ENCODE data around the gene BST2. TPM values are rescaled to one million over a fixed set of nuclear protein-coding genes. Genes with fewer than 3 reads are reported as not detected.

Gene BST2
- total and polyA plus RNA-seq, 2 of the 4 experiments (the other 2 are of a cell fraction) = 0.18 to 0.92 TPM

DNA sequence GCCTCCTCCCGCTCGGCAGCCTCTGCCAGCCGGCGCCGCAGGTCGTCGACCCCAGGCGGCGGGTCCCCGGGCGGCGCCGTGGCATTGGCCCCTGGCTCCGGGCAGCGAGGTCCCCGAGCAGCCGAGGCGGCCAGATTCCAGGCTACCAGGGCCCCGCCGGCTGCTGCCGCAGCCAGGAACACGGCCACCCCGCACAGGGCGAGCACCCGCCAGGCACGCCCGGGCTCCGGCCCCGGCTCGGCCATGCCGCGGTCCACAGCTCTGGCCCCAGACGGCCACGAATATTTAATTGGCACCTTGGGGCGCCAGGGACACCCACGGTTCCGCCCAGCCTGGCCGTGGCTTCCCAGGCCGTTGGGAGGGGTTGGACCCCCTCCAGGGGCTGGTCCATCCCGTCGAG is 11.5 kb downstream of the BST2 start, which contains the start of gene CCDC194:
CCDC194 (minus strand) TSS at position 283 of the 400 bp plus-strand sequence; CDS start at position 245, 38 bp downstream.
- Histone ChIP-seq H2AFZ (replicated peaks; ENCODE audit: low read length, poor library complexity) (peak within 1 kb of the TSS; percentile 89), H3K14ac (replicated peaks; ENCODE audit: low read depth, low read length) (no peak within 1 kb of the TSS)

More for the DNA sequence above, 11.5 kb downstream of the BST2 start, which contains the start of gene CCDC194:
- Histone ChIP-seq H3K4me1 (ENCODE audit: control insufficient read depth, insufficient read depth, low read length) (peaks cover 2% of the 10 kb centered on the region; the same call in 1 of the 2 replicates), H3K27ac (ENCODE audit: insufficient read depth, low read length) (no peak within 1 kb of the TSS), H4K20me1 (ENCODE audit: insufficient read depth, low read length) (no peaks in the 10 kb centered on the region), H3K4me2 (ENCODE audit: low read depth, low read length) (no peak within 1 kb of the TSS), H2BK120ac (ENCODE audit: low read depth, low read length) (no peak within 1 kb of the TSS), H3K23ac (ENCODE audit: low read depth, low read length) (no peak within 1 kb of the TSS), H3K4me3 (ENCODE audit: insufficient read depth, low read depth, low read length) (no peak within 1 kb of the TSS), H2BK20ac (ENCODE audit: low read depth, low read length) (no peak within 1 kb of the TSS), H4K5ac (ENCODE audit: low read depth, low read length) (no peak within 1 kb of the TSS), H3K4ac (ENCODE audit: low read depth, low read length) (0 out of 2 replicates have a peak within 1 kb of the TSS, but pooled peaks have one; percentile 35), H3K9me3 (ENCODE audit: control insufficient read depth, insufficient read depth, low read length) (peaks cover 7% of the 10 kb centered on the region; the same call in 1 of the 2 replicates), H2AK9ac (replicated peaks; ENCODE audit: low read depth, low read length, poor library complexity) (peak within 1 kb of the TSS; percentile 91), H3K79me1 (ENCODE audit: low read depth in 1 of 2, low read length in 2 of 2) (no peaks in the 10 kb centered on the region), H3K27me3 (ENCODE audit: control insufficient read depth, insufficient read depth, low read length) (peaks cover 3% of the 10 kb centered on the region), H4K8ac (ENCODE audit: low read depth in 2 of 2, low read length in 2 of 2) (peak within 1 kb of the TSS in 1 of 2 experiments; percentile 29; a peak in 2 of 4 replicates), H3K18ac (ENCODE audit: low read depth, low read length) (no peak within 1 kb of the TSS), H3K36me3 (ENCODE audit: control insufficient read depth, insufficient read depth, low read length) (no peaks in the 10 kb centered on the region), H2BK5ac (ENCODE audit: low read depth, low read length, poor library complexity, severe bottlenecking) (no peak within 1 kb of the TSS), H4K91ac (ENCODE audit: insufficient read depth, low read depth, low read length) (no peak within 1 kb of the TSS), H3K9ac (ENCODE audit: low read depth, low read length) (no peak within 1 kb of the TSS), H3K56ac (ENCODE audit: extremely low read depth, insufficient read depth, low read length) (no peak within 1 kb of the TSS), H3K9me1 (ENCODE audit: insufficient read depth, low read length) (no peaks in the 10 kb centered on the region), H2AK5ac (ENCODE audit: low read depth, low read length) (no peak within 1 kb of the TSS), H2BK15ac (ENCODE audit: low read depth, low read length) (no peak within 1 kb of the TSS)
- intact Hi-C loops (cut with micrococcal nuclease) = loop anchor here (2.0 to 10.0 kb wide), 2 partner anchors 161 to 181 kb away; partner anchors contain the start of gene COLGALT1
- CTCF ChIA-PET = no interaction called here
- DNase-seq = no peak
- dilution Hi-C loops (cut with HindIII; ENCODE audit: low sequenced_read_pairs, unreplicated experiment) = no loop called here
- BruUV-seq (replicated peaks) = no TSS peak
- POLR2A ChIA-PET (ENCODE audit: unreplicated experiment) = no interaction called here
- TF ChIP-seq CEBPB (IDR thresholded peaks at IDR 0.05; ENCODE audit: low read depth, low read length) = no peak
- TF ChIP-seq, protein P1, sequence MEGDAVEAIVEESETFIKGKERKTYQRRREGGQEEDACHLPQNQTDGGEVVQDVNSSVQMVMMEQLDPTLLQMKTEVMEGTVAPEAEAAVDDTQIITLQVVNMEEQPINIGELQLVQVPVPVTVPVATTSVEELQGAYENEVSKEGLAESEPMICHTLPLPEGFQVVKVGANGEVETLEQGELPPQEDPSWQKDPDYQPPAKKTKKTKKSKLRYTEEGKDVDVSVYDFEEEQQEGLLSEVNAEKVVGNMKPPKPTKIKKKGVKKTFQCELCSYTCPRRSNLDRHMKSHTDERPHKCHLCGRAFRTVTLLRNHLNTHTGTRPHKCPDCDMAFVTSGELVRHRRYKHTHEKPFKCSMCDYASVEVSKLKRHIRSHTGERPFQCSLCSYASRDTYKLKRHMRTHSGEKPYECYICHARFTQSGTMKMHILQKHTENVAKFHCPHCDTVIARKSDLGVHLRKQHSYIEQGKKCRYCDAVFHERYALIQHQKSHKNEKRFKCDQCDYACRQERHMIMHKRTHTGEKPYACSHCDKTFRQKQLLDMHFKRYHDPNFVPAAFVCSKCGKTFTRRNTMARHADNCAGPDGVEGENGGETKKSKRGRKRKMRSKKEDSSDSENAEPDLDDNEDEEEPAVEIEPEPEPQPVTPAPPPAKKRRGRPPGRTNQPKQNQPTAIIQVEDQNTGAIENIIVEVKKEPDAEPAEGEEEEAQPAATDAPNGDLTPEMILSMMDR (conservative IDR thresholded peaks at IDR 0.05; ENCODE audit: low read depth, low read length) = no peak
- TF ChIP-seq, protein P2, sequence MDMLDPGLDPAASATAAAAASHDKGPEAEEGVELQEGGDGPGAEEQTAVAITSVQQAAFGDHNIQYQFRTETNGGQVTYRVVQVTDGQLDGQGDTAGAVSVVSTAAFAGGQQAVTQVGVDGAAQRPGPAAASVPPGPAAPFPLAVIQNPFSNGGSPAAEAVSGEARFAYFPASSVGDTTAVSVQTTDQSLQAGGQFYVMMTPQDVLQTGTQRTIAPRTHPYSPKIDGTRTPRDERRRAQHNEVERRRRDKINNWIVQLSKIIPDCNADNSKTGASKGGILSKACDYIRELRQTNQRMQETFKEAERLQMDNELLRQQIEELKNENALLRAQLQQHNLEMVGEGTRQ (IDR thresholded peaks at IDR 0.05; ENCODE audit: low read depth, low read length) = no peak
- TF ChIP-seq, protein P3, sequence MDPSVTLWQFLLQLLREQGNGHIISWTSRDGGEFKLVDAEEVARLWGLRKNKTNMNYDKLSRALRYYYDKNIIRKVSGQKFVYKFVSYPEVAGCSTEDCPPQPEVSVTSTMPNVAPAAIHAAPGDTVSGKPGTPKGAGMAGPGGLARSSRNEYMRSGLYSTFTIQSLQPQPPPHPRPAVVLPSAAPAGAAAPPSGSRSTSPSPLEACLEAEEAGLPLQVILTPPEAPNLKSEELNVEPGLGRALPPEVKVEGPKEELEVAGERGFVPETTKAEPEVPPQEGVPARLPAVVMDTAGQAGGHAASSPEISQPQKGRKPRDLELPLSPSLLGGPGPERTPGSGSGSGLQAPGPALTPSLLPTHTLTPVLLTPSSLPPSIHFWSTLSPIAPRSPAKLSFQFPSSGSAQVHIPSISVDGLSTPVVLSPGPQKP (IDR thresholded peaks at IDR 0.05; ENCODE audit: borderline replicate concordance, low read depth, low read length) = no peak
- TF ChIP-seq RFX5 (IDR thresholded peaks at IDR 0.05; ENCODE audit: low read depth, low read length) = no peak
- no peak for TF ChIP-seq MXI1 (IDR thresholded peaks at IDR 0.05; ENCODE audit: borderline replicate concordance, low read depth, low read length)
- no peak for TF ChIP-seq MAZ (IDR thresholded peaks at IDR 0.05; ENCODE audit: borderline replicate concordance, low read depth, low read length)
- TF ChIP-seq RCOR1 (IDR thresholded peaks at IDR 0.05; ENCODE audit: insufficient replicate concordance, low read length) = no peak
- TF ChIP-seq RAD21 (IDR thresholded peaks at IDR 0.05; ENCODE audit: low read length) = no peak
- TF ChIP-seq BHLHE40 (IDR thresholded peaks at IDR 0.05; ENCODE audit: low read depth, low read length) = no peak
- TF ChIP-seq POLR2A (IDR thresholded peaks at IDR 0.05; ENCODE audit: low read depth, low read length) = no peak
- TF ChIP-seq CHD1 (IDR thresholded peaks at IDR 0.05; ENCODE audit: low read depth, low read length) = no peak
- TF ChIP-seq MAFK (IDR thresholded peaks at IDR 0.05; ENCODE audit: low read depth, low read length) = no peak
- no peak for TF ChIP-seq NFE2L2 (IDR thresholded peaks at IDR 0.05; ENCODE audit: low read depth, low read length)
- TF ChIP-seq FOS (IDR thresholded peaks at IDR 0.05; ENCODE audit: low read depth, low read length) = no peak
- TF ChIP-seq SMC3 (IDR thresholded peaks at IDR 0.05; ENCODE audit: low read depth, low read length) = no peak
- WGBS, 2 experiments (ENCODE audit: extremely low coverage in 2 of 2, insufficient read length in 1 of 2) = 28% methylated on average over 25 of the region's 41 CpGs; no CpG with 5 or more reads in 1 of the 2 experiments
- in situ Hi-C loops (cut with MboI; ENCODE audit: low sequenced_read_pairs) = no loop called here
- no peak for ATAC-seq (ENCODE audit: low read depth)

Measured in IMR-90 (cell line).